Nephron (organoid): ENCODE measurements around the gene ANOS1.
A peak's percentile ranks its signal among the peaks of the same experiment; 100 is the strongest.

Source experiments
- H3K27ac Mint-ChIP-seq, 3 experiments: 2 replicates each; pipeline ENCODE4 v1.8.0; 2020; ENCODE audit warnings: mixed read lengths in 3 of 3, mild to moderate bottlenecking in 2 of 3, moderate library complexity in 1 of 3
- H3K27me3 Mint-ChIP-seq: 2 replicates; pipeline ENCODE4 v1.8.0; 2021; ENCODE audit warnings: low read depth, mild to moderate bottlenecking, moderate library complexity, mixed read lengths
- H3K36me3 Mint-ChIP-seq: 2 replicates; pipeline ENCODE4 v1.8.0; 2020; ENCODE audit warnings: low read depth, mixed read lengths
- H3K4me1 Mint-ChIP-seq: 2 replicates; pipeline ENCODE4 v1.8.0; 2020; ENCODE audit warnings: mixed read lengths
- H3K4me3 Mint-ChIP-seq, 3 experiments: 2 replicates each; pipeline ENCODE4 v1.8.0; 2020; ENCODE audit warnings: mild to moderate bottlenecking in 3 of 3, mixed read lengths in 3 of 3, moderate library complexity in 2 of 3
- H3K9me3 Mint-ChIP-seq: 2 replicates; pipeline ENCODE4 v1.8.0; 2020; ENCODE audit warnings: mixed read lengths
- CTCF ChIP-seq, 3 experiments: fragments of 200-600 bp; sonication (generic); IDR thresholded peaks; one replicate each; pipeline ENCODE4 v1.5.0; 2021; ENCODE audit warnings: antibody characterized with exemption in 3 of 3; ENCODE audit not compliant: unreplicated experiment in 3 of 3

ANOS1 gene

GRCh38 chrX:8679550-8679949 lies 52.4 kb downstream of the ANOS1 start:
- H3K27ac Mint-ChIP-seq: no peak overlapping the region
- peaks cover under 1% of the 10 kb centered on the region for H3K27me3 Mint-ChIP-seq
- H3K4me3 Mint-ChIP-seq: no peak overlapping the region
- H3K9me3 Mint-ChIP-seq: peaks cover 6% of the 10 kb centered on the region
- no peak for TF ChIP-seq CTCF (IDR thresholded peaks at IDR 0.05; ENCODE audit: unreplicated experiment in 3 of 3)
- H3K4me1 Mint-ChIP-seq: peaks cover 6% of the 10 kb centered on the region
- peaks cover 4% of the 10 kb centered on the region for H3K36me3 Mint-ChIP-seq

GRCh38 chrX:8675006-8675630 lies 56.8 kb downstream of the ANOS1 start:
- Mint-ChIP-seq H3K4me1 (peaks cover 12% of the 10 kb centered on the region), H3K36me3 (no peaks in the 10 kb centered on the region), H3K4me3 (no peak overlapping the region), H3K27ac (peak overlapping the region in 1 of 3 experiments; percentile 53), H3K27me3 (no peaks in the 10 kb centered on the region), H3K9me3 (peaks cover 3% of the 10 kb centered on the region)
- TF ChIP-seq CTCF (IDR thresholded peaks at IDR 0.05; ENCODE audit: unreplicated experiment in 3 of 3): no peak

- no peak overlapping the region for H3K4me3 Mint-ChIP-seq
- H3K9me3 Mint-ChIP-seq: no peaks in the 10 kb centered on the region
- TF ChIP-seq CTCF (IDR thresholded peaks at IDR 0.05; ENCODE audit: unreplicated experiment in 3 of 3): no peak
- no peaks in the 10 kb centered on the region for H3K36me3 Mint-ChIP-seq
- H3K27ac Mint-ChIP-seq: no peak overlapping the region
- H3K4me1 Mint-ChIP-seq: peaks cover 19% of the 10 kb centered on the region
- H3K27me3 Mint-ChIP-seq: no peaks in the 10 kb centered on the region
These were observed 58.7 kb downstream of the ANOS1 start for GRCh38 chrX:8673201-8673600.

- no peak overlapping the region for H3K27ac Mint-ChIP-seq
- peaks cover 19% of the 10 kb centered on the region for H3K4me1 Mint-ChIP-seq
- H3K9me3 Mint-ChIP-seq: no peaks in the 10 kb centered on the region
- H3K36me3 Mint-ChIP-seq: no peaks in the 10 kb centered on the region
- H3K27me3 Mint-ChIP-seq: no peaks in the 10 kb centered on the region
- TF ChIP-seq CTCF (IDR thresholded peaks at IDR 0.05; ENCODE audit: unreplicated experiment in 3 of 3): no peak
- no peak overlapping the region for H3K4me3 Mint-ChIP-seq
These were observed 59.8 kb downstream of the ANOS1 start for GRCh38 chrX:8672176-8672575.

- Mint-ChIP-seq H3K36me3 (no peaks in the 10 kb centered on the region), H3K27ac (peak overlapping the region in 2 of 3 experiments; percentile 3 to 11), H3K9me3 (no peaks in the 10 kb centered on the region), H3K27me3 (no peaks in the 10 kb centered on the region), H3K4me1 (peaks cover 13% of the 10 kb centered on the region), H3K4me3 (peak overlapping the region in 1 of 3 experiments; percentile 6)
- no peak for TF ChIP-seq CTCF (IDR thresholded peaks at IDR 0.05; ENCODE audit: unreplicated experiment in 3 of 3)
These were observed 63.1 kb downstream of the ANOS1 start for GRCh38 chrX:8668813-8669212.

- peak overlapping the region in 1 of 3 experiments; percentile 24 for H3K27ac Mint-ChIP-seq
- no peaks in the 10 kb centered on the region for H3K9me3 Mint-ChIP-seq
- peaks cover 6% of the 10 kb centered on the region for H3K4me1 Mint-ChIP-seq
- no peak for TF ChIP-seq CTCF (IDR thresholded peaks at IDR 0.05; ENCODE audit: unreplicated experiment in 3 of 3)
- peaks cover 4% of the 10 kb centered on the region for H3K27me3 Mint-ChIP-seq
- no peaks in the 10 kb centered on the region for H3K36me3 Mint-ChIP-seq
- H3K4me3 Mint-ChIP-seq: no peak overlapping the region
These were observed 68.6 kb downstream of the ANOS1 start for GRCh38 chrX:8663325-8663724.
